ENCODE measurements around the gene DNER.

GRCh38 chr2:229688141-229688540 is 26.2 kb downstream of the DNER start:
- TF ChIP-seq, protein P1, sequence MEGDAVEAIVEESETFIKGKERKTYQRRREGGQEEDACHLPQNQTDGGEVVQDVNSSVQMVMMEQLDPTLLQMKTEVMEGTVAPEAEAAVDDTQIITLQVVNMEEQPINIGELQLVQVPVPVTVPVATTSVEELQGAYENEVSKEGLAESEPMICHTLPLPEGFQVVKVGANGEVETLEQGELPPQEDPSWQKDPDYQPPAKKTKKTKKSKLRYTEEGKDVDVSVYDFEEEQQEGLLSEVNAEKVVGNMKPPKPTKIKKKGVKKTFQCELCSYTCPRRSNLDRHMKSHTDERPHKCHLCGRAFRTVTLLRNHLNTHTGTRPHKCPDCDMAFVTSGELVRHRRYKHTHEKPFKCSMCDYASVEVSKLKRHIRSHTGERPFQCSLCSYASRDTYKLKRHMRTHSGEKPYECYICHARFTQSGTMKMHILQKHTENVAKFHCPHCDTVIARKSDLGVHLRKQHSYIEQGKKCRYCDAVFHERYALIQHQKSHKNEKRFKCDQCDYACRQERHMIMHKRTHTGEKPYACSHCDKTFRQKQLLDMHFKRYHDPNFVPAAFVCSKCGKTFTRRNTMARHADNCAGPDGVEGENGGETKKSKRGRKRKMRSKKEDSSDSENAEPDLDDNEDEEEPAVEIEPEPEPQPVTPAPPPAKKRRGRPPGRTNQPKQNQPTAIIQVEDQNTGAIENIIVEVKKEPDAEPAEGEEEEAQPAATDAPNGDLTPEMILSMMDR (IDR thresholded peaks at IDR 0.05) = no peak
- no peak for TF ChIP-seq POLR2A (IDR thresholded peaks at IDR 0.05)

All from breast epithelium (tissue), 3 donors.